ENCODE data around the gene UFSP1. TPM values are rescaled to one million over a fixed set of nuclear protein-coding genes. Genes with fewer than 3 reads are reported as not detected.

UFSP1 gene
- total and polyA plus RNA-seq, 10 of the 15 experiments (the other 5 are each of a cell fraction or from before 2014, with no cell fraction given): 0.14 to 10.6 (median 2.8) TPM

DNA sequence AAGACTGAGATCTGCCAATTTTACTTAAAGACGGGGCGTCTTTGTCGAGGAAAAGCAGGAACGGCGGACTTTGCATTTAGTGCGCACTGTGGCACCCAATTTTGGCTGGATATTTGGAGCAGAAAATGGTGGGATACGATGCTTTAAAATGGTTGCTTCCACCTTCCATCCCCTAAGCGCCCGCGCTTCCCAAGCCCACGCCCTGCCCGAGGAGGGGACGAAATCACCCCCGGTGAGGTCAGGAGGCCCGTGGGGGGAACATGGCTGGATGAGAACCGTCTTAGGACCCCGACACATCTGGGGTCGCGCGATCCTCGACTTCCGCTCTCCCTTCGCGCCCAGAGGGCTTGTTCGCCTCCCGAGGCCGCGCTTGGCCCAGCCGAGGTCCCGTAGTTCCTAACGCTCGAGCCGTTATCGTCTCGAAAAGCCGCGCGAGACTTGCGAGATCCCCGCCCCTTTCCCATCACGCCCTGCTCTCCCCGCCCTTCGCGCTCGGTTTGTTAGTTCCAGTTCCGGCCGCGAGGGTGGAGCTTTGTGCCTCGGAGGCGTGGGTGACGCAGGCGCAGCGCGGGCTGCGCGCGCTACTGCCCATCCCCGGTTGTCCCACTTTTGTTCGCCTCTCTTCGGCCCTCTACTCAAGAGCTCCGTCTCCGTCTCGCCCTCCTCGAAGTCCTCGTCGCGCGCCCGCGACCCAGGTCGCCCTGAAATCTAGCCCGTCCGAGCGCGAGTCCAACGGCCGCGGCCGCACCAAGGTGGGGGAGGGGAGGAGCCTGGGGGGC is 14.7 kb downstream of the UFSP1 start, which contains the start of gene SRRT (continued):
- TF ChIP-seq NRF1 (conservative IDR thresholded peaks at IDR 0.05; ENCODE audit: low read depth, low read length) (peak; percentile 91), SIN3A (IDR thresholded peaks at IDR 0.05; ENCODE audit: low read depth, low read length) (peak; percentile 12; the same call in 1 of the 2 replicates), CHD1 (IDR thresholded peaks at IDR 0.05; ENCODE audit: low read depth, low read length) (0 out of 2 replicates have a peak, but pooled peaks have one; percentile 27), STAT1 (conservative IDR thresholded peaks at IDR 0.05) (peak; percentile 96), IKZF2 (IDR thresholded peaks at IDR 0.05) (peak; percentile 59 to 65), POU2F2 (IDR thresholded peaks at IDR 0.05; ENCODE audit: borderline replicate concordance, low read depth, low read length) (peak; percentile 89; the same call in 2 of the 3 replicates), SREBF2 (IDR thresholded peaks at IDR 0.05; ENCODE audit: low read length) (no peak), MYC (IDR thresholded peaks at IDR 0.05; ENCODE audit: insufficient read depth, insufficient read length, insufficient replicate concordance, low read length, severe bottlenecking) (no peak)
- TF ChIP-seq, protein P1, sequence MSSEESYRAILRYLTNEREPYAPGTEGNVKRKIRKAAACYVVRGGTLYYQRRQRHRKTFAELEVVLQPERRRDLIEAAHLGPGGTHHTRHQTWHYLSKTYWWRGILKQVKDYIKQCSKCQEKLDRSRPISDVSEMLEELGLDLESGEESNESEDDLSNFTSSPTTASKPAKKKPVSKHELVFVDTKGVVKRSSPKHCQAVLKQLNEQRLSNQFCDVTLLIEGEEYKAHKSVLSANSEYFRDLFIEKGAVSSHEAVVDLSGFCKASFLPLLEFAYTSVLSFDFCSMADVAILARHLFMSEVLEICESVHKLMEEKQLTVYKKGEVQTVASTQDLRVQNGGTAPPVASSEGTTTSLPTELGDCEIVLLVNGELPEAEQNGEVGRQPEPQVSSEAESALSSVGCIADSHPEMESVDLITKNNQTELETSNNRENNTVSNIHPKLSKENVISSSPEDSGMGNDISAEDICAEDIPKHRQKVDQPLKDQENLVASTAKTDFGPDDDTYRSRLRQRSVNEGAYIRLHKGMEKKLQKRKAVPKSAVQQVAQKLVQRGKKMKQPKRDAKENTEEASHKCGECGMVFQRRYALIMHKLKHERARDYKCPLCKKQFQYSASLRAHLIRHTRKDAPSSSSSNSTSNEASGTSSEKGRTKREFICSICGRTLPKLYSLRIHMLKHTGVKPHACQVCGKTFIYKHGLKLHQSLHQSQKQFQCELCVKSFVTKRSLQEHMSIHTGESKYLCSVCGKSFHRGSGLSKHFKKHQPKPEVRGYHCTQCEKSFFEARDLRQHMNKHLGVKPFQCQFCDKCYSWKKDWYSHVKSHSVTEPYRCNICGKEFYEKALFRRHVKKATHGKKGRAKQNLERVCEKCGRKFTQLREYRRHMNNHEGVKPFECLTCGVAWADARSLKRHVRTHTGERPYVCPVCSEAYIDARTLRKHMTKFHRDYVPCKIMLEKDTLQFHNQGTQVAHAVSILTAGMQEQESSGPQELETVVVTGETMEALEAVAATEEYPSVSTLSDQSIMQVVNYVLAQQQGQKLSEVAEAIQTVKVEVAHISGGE (CRISPR knock-in tag; IDR thresholded peaks at IDR 0.05): no peak
